ENCODE data around the gene RNF10.

DNA sequence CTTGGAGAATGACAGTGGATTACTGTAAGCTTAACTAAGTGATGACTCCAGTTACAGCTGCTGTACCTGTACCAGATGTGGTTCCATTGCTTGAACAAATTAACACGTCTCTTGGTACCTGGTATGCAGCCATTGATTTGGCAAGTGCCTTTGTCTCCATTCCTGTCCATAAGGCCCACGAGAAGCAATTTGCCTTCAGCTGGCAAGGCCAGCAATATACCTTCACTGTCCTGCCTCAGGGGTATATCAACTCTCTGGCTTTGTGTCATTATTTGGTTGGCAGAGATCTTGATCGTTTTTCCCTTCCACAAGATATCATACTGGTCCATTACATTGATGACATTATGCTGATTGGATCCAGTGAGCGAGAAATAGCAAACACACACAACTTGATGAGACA lies 76.4 kb downstream of the RNF10 start:
- TF ChIP-seq, protein P1, sequence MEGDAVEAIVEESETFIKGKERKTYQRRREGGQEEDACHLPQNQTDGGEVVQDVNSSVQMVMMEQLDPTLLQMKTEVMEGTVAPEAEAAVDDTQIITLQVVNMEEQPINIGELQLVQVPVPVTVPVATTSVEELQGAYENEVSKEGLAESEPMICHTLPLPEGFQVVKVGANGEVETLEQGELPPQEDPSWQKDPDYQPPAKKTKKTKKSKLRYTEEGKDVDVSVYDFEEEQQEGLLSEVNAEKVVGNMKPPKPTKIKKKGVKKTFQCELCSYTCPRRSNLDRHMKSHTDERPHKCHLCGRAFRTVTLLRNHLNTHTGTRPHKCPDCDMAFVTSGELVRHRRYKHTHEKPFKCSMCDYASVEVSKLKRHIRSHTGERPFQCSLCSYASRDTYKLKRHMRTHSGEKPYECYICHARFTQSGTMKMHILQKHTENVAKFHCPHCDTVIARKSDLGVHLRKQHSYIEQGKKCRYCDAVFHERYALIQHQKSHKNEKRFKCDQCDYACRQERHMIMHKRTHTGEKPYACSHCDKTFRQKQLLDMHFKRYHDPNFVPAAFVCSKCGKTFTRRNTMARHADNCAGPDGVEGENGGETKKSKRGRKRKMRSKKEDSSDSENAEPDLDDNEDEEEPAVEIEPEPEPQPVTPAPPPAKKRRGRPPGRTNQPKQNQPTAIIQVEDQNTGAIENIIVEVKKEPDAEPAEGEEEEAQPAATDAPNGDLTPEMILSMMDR (IDR thresholded peaks at IDR 0.05), result no peak
- no peak for TF ChIP-seq POLR2A (IDR thresholded peaks at IDR 0.05; ENCODE audit: low read depth)

Data from esophagus muscularis mucosa (tissue), 3 donors.